ENCODE results near the gene KAT8.
"Not testable (repeated sequence)": the region's sequence is repeated elsewhere in the genome, so short reads cannot be mapped to it uniquely, and the experiment has no call there.

KAT8 gene

DNA sequence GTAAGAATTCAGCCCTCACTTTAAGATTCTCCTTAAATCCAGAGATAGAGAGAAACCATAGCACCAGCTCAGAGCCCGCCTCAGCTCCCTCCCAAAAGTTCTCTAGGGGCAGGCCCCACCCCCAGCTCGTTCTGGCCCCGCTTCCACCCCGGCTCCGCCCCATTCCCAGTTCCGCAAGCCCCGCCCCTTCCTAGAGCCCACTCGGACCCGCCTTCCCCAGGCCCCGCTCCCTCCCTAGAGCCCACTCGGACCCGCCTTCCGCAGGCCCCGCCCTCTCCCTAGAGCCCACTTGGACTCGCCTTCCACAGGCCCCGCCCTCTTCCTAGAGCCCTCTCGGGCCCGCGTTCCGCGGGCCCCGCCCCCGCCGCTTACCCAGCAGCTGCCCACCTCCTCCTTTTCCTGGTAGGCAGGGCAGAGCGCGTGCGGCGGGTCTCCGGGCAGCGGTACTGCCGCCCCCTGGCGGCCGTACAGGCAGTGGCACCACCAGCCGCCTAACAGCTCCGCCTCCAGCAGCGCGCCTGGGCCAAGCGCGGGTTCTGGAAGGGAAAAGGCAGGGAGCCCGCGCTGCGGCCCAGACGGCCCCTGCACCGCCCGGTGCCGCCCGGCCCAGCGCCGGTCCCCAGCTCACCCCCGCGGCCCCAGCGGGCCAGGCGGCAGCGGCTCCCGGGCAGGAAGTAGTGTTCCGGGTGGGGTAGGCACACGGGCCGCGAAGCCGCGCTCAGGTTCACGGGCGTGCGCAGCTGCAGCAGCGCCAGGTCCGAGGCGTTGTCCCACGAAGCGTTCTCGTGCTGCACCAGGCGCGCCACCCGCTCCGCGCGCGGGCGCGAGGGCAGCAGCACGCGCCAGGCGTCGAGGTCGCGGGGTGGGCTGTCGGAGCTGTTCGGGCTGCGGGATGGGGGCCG lies 24.9 kb downstream of the KAT8 start:
- in situ Hi-C loops (cut with MboI; ENCODE audit: low sequenced_read_pairs) = no loop called here

DNA sequence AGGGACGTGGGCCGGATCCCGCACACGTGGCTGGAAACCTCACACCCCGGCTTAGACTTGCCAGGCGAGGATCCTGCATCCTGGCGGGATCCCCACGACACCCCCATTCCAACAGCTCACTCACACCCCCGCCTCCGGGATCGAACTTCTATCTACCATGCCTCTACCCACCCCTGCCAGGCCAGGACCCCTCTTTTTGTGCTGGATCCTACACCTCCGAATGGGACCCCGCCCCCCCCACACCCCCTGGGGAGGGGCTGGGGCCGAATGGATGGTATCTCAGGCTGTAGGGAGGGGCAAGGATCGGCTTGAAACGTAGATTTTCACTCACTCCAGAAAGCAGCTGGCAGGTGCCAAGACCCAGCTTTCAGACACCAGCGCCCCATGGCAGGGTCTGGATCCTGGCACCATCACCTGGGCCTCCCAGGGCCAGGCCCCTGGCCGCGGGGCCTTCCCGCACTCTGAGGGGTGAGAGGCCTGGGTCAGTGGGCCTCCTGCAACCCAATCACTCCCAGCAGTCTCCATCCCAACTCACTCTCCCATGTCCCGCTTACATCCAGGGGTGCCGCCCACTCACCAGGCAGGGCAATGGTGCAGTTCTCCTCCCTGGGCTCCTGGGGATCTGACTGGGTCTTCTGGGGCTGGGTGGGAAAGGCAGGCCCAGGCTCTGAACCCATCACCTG lies 25.7 kb downstream of the KAT8 start:
- in situ Hi-C loops (cut with MboI; ENCODE audit: low sequenced_read_pairs) = no loop called here

DNA sequence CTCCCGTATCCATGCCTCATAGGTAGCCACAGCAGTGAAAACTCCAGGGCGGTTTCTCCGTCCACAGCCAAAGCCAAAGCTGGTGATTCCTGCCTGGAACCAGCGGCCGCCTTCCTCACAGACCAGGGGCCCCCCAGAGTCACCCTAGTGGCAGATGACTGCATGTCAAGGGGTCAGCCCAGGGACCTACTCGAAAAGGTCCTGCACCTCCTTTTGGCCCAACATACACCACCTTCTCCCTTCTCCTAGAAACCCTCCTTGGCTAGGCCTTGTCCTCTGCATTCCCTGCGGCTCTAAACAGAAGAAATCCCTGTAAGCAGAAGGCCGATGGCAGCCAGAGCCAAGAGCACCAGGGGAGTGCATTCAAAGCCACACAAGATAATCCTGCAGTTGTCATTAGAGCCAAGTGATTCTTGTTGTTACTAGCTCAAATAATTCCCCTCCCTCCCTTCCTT lies 26.3 kb downstream of the KAT8 start:
- in situ Hi-C loops (cut with MboI; ENCODE audit: low sequenced_read_pairs) = no loop called here

DNA sequence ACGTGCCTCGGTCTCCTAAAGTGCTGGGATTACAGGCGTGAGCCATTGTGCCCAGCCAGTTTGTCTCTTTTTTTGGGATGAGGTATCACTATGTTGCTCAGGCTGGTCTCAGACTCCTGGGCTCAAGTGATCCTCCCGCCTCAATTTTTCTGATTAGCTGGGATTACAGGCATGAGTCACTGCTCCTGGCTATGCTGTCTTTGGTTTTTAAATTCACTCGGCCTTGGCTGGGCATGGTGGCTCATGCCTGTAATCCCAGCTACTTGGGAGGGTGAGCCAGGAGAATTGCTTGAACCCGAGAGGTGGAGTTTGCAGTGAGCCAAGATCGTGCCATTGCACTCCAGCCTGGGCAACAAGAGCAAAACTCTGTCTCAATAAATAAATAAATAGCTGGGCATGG lies 27.0 kb downstream of the KAT8 start:
- in situ Hi-C loops (cut with MboI; ENCODE audit: low sequenced_read_pairs) = not testable (repeated sequence)

DNA sequence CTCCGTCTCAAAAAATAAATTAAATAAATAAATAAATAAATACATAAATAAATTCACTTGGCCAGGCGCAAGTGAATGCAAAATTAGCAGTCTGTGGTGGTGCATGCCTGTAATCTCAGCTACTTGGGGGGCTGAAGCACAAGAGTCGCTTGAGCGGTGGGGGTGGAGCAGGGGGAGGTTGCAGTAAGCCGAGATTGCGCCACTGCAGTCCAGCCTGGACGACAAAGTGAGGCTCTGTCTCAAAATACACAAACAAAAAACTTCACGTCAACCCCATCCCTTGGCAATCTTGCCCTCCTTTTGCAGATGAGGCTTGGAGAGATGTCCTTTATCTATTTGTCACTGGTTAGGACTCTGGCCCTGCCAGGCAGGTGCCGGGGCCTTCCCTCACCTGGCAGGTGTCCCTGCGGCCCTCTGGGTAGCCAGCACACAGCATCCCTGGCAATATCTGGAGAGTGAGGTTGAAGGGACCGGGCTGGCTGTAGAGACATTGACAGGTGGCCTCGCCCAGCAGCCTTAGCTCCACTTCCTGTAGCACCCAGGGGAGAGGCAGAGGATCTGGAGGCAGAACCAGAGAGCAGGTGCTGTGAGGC lies 28.0 kb downstream of the KAT8 start:
- in situ Hi-C loops (cut with MboI; ENCODE audit: low sequenced_read_pairs) = no loop called here

DNA sequence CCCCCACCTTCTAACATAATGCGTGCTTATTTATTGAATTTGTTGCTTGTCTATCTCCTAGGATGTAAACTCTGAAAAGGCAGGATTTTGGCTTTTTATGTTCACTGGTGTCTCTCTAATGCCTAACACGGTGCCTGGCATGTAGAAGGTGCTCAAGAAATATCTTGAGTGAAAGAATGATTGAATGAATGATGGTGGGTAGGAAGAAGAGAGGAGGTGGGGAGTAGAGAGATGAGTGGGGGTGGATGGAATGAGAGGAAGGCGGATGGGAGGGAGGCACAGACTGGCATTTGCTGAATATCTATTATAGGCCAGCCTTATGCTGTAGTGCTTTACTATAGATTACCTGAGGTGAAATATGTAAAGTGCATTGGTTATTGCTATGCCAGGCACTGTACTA lies 30.1 kb downstream of the KAT8 start:
- in situ Hi-C loops (cut with MboI; ENCODE audit: low sequenced_read_pairs) = no loop called here

DNA sequence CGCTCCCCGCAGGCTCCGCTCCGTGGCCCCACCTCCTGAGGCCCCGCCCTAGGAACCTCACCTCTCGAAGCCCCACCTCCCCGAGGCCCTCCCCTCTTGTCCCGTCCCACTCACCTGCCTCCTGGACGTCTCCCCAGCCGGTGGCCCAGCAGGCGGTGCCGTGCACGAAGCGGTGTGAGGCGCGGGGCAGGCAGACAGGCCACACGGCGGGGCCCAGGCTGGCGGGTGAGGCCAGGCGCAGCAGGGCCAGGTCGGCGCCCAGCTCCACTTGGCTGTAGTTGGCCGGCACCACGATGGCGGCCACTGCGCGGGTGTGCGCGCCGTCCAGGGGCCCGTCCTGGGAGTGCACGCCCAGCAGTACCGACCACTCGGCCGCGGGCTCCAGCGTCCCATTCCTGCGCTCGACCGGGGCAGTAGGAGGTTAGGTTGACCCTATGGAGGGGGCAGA lies 30.8 kb downstream of the KAT8 start:
- in situ Hi-C loops (cut with MboI; ENCODE audit: low sequenced_read_pairs) = no loop called here

DNA sequence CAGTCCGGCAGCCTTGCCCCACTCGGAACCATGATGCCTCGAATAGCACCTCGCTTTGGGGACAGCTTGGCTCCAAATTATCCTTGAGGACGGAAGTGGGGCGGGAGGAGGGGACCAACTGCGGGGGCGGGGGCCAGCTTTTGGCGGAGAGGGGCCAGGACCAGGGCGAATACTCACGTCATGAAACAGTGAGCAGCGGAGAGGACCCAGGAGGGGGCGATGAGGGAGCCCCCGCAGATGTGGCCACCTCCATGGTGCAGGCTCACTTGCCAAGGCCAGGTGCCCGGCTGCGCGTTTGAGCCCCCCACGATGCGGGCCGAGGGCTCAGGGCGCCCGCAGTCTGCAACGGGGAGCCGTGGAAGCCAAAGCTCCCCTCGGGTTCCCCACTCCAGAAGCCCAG lies 31.4 kb downstream of the KAT8 start:
- in situ Hi-C loops (cut with MboI; ENCODE audit: low sequenced_read_pairs) = no loop called here

DNA sequence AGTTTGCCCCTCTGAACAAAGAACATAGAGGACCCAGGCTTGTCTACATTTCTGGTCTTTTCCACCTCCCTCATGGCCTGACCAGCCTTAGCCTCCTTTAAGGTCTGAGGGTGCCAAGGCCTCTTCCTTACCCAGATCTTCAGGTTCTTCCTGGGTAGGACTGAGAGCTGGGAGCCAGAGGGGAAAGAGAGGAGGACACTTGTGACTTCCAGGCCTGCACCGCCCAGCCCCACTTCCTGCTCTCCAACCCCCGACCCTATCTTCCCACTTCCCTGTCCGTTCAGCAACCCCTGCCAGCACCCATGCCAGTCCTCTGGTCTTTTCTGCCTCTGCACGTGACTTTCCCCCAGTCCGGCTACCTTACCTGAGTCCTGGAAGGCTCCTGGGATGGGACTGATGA lies 31.9 kb downstream of the KAT8 start:
- in situ Hi-C loops (cut with MboI; ENCODE audit: low sequenced_read_pairs) = no loop called here

DNA sequence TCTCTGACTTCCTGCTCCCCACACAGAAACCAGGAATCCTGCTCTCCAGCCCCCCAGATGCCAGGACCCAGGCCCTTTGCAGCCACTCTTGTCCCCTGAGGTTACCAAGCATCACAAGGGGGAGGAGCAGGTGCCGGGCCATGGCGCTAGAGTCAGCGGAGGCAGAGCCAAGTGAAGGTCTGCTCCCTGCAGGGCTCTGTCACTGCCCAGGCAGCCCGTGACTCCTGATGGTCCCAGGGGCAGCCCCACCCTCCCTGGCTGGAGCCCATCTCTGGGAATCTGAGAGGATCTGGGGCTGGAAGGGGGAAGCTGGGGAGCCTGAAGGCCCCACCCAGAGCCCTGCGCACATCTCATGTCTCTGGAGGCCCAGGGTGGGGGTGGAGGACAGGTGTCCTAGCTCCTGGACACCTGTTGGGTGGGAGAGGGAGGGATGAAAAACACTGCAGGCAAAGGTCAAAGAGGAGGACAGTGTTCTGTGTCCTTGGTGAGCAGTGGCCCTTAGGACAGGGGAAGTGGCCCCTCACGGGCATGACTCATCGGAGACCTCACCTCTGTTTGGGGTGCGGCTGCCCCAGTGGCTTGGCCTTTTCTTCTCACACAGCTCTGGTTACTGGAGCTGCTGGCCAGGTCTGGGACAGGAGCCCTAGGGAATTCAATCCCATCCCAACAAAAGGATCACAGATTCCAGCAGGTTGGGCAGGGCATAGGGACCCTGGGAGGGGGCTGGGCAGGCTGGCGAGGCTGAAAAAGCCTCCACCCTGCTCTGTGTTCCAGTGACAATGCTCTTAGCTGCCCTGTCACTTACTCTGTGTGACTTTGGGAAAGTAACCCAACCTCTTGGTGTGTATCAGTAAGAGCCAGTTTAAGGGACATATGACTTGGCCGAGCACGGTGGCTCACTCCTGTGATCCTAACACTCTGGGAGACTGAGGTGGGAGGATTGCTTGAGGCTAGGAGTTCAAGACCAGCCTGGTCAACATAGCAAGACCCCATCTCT lies 32.7 kb downstream of the KAT8 start, which contains the start of gene PRSS36:
TSS of gene PRSS36 (minus strand) at position 173 of the 997 bp plus-strand sequence. CDS start at position 142, 31 bp downstream.
- in situ Hi-C loops (cut with MboI; ENCODE audit: low sequenced_read_pairs) = no loop called here

DNA sequence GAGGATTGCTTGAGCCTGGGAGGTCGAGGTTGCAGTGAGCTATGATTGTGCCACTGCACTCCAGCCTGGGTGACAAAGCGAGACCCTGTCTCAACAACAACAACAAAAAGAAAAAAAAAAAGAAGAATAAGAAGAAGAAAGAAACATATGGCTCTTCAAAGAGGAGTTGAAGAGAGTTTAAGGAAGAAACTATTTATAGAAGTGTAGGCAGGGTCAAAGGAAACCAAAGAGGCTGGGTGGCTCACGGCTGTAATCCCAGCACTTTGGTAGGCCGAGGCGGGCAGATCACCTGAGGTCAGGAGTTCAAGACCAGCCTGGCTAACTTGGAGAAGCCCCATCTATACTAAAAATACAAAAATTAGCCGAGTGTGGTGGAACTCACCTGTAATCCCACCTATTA lies 33.5 kb downstream of the KAT8 start:
- in situ Hi-C loops (cut with MboI; ENCODE audit: low sequenced_read_pairs) = not testable (repeated sequence)

DNA sequence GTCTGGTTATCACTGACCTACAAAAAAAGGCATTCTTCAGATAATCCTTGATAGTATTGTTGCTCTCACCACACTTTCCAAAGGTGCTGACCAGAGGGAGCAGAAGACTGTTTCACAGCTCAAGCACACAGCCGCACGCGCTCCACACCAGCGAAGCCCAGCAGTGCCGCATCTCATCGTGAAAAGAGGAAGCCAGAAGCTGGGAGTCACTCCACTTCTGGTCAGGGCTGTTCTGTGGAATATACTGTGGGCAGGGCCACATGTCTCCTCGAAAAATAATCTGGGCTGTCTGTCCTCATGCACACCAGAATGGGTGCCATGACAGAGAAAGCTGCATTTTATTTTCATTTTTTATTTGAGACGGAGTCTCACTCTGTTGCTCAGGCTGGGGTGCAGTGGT lies 39.7 kb downstream of the KAT8 start:
- in situ Hi-C loops (cut with MboI; ENCODE audit: low sequenced_read_pairs) = no loop called here

DNA sequence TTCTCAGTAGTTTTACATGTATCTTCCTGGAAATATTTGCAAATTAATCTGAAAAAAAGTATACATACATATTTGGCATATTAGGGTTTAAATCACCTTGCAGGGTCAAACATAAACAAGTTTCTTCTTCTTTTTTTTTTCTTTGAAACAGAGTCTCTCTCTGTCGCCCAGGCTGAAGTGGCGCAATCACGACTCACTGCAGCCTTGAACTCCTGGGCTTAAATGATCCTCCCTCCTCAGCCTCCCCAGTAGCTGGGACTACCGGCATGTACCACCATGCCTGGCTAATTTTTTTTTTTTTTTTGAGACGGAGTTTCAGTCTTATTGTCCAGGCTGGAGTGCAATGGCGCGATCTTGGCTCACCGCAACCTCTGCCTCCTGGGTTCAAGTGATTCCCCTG lies 49.9 kb downstream of the KAT8 start:
- in situ Hi-C loops (cut with MboI; ENCODE audit: low sequenced_read_pairs) = no loop called here

DNA sequence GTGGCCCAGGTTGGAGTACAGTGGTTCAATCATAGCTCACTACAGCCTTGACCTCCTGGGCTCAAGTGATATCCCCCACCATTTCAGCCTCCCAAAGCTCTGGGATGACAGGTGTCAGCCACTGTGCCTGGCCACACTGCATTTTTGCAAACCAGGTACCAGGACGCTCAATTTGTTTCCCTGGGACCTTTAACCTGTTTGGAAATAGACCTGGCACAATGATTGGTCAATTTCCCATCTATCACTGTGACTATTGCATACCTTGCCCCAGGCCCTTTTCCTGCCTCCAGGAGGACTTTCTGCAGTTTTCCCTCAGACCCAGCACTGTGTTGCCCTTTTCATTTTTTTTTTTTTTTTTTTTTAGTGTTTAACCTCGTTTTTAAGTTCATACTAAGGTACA lies 51.4 kb downstream of the KAT8 start:
- in situ Hi-C loops (cut with MboI; ENCODE audit: low sequenced_read_pairs) = no loop called here

DNA sequence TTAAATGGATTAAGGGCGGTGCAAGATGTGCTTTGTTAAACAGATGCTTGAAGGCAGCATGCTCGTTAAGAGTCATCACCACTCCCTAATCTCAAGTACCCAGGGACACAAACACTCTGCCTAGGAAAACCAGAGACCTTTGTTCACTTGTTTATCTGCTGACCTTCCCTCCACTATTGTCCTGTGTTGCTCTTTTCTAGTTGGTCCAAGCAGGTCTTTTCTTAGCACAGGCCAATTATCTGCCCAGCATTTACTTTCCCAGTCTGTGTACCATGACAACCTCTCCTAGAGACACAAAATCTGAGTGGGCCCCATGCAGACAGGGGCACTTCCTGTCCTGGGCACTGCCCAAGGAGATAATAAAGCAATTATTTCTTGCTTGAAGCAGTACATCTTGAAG lies 52.6 kb downstream of the KAT8 start:
- in situ Hi-C loops (cut with MboI; ENCODE audit: low sequenced_read_pairs) = not testable (repeated sequence)

DNA sequence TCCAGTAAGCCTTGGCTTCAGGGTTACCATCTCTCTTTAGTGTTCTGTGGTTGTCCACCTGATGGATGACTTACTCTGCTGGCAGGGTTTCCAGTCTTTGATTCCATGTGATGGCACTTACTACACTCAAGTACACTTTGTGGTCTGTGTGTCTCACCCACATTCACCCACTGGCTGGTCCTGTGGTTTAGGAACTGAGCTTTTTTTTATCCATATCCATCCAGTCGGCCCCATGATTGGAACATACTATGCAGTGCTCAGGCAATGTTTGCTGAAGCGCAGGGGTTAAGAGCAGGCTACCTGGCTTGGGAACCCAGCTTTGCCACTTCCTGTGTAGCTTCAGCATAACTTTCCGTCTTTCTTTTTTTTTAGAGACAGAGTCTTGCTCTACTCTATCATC lies 59.7 kb downstream of the KAT8 start:
- in situ Hi-C loops (cut with MboI; ENCODE audit: low sequenced_read_pairs) = no loop called here

DNA sequence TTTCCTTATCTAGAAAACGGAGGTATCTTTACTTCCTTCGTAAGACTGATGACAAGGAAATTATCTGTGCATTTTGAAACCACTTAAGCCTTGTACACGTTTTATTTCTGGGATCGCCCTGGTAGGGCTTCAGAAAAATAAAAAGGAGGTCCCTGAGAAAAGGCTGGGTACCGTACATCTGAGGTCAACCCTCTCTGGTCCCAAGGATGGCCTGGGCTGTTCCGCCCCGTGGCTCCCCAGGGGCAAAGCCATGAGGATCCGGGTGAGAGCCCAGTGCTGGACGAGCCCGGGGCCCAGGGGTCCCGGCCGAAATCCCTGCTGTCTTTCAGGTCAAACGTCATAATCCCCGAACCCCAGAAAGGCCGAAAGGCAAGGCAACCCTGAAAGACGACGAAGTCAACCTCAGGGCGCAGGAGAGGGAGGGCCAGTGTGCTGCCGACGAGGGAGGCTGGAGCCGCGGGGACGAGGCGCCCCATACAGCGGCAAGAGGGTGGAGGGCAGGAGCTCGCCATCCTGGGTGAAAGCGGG lies 61.8 kb downstream of the KAT8 start:
- in situ Hi-C loops (cut with MboI; ENCODE audit: low sequenced_read_pairs) = no loop called here

DNA sequence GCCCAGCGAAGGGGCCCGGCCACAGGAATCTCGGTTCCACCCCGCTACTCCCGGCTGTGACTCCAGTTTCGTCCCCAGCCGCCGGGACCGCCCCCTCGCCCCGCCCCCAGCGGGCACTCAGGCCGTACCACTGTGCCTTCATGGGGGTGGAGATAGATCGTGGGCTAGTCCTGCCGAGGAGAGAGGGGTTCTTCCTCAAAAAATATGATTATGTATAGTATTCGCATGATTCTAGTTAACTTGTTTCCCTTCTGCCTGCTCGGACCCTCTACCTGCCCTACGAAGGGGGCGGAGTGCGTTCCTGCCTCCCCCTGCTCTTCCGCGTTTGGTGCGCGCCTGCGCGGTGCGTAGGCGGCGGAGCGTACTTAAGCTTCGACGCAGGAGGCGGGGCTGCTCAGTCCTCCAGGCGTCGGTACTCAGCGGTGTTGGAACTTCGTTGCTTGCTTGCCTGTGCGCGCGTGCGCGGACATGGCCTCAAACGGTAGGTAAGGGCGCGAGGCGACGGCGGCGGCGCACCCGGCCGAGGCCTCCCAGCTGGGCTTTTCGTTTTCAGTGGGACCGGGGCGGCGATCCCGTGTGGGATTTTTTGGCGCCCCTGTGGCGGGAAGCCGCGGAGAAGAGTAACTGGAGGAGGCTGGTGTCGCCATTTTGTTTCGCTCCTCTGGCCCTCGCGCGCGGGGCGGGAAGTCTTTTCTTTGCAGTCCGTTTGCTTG lies 62.4 kb downstream of the KAT8 start, which contains the start of gene FUS:
TSS of gene FUS (plus strand) at position 393 of the 713 bp plus-strand sequence. CDS start at position 469, 76 bp downstream.
- in situ Hi-C loops (cut with MboI; ENCODE audit: low sequenced_read_pairs) = no loop called here
